Left lung (tissue), 10 donors: ENCODE data around the gene SOX12. TPM values are rescaled to one million over a fixed set of nuclear protein-coding genes. Genes with fewer than 3 reads are reported as not detected.

ENCODE experiments used
- ATAC-seq: fragments of 200-7000 bp; cut with Tn5 transposase; one replicate; pipeline ENCODE4 v1.9.1; 2020; ENCODE audit warnings: moderate library complexity
- DNase-seq, 4 donors: peaks; one replicate each; pipeline ENCODE4 v3.0.0-alpha.2; 2013 to 2020
- H3K27ac ChIP-seq, 2 donors: fragments of 200-600 bp; sonication (generic) in 1 of 2; one replicate each; pipeline versions ENCODE4 v1.5.0 to v1.8.0; 2020 to 2021
- H3K27me3 ChIP-seq, 2 donors: fragments of 200-600 bp; sonication (generic) in 1 of 2; one replicate each; pipeline versions ENCODE4 v1.5.0 to v1.8.0; 2020 to 2021
- H3K36me3 ChIP-seq, 2 donors: fragments of 200-600 bp; sonication (generic) in 1 of 2; one replicate each; pipeline versions ENCODE4 v1.5.0 to v1.8.0; 2020 to 2021
- H3K4me1 ChIP-seq, 2 donors: fragments of 200-600 bp; one replicate each; pipeline ENCODE4 v1.8.0; 2021
- H3K4me3 ChIP-seq, 2 donors: fragments of 200-600 bp; sonication (generic) in 1 of 2; one replicate each; pipeline versions ENCODE4 v1.5.0 to v1.8.0; 2020 to 2021; ENCODE audit warnings: mild to moderate bottlenecking in 1 of 2
- H3K9me3 ChIP-seq, 2 donors: fragments of 200-600 bp; sonication (generic) in 1 of 2; one replicate each; pipeline versions ENCODE4 v1.5.0 to v1.8.0; 2020 to 2021
- CTCF ChIP-seq, 2 donors: fragments of 200-600 bp; sonication (generic) in 1 of 2; IDR thresholded peaks; one replicate each; pipeline versions ENCODE4 v1.5.0 to v1.8.0; 2021; ENCODE audit warnings: antibody characterized with exemption in 2 of 2
- intact Hi-C, 2 donors: fragments of 100-400 bp; cut with DNase I; formaldehyde crosslinking; loops; one replicate each; pipeline versions ENCODE4 v1.11.2 to v1.14.2; 2022
- polyA plus RNA-seq, 6 donors: library from polyadenylated mRNA; unstranded; fragments of 120-200 nt; gene quantifications; one replicate each; pipeline ENCODE4 v1.2.1, GENCODE V29; 2013; ENCODE audit not compliant: insufficient read length in 6 of 6
- total RNA-seq, 2 donors: library from RNA; stranded (reverse); fragmentation: NEBNext Ultra II Directional; extraction: Animal tissue kit (Norgen Biotek cat#: 25700); gene quantifications; one replicate each; pipeline ENCODE4 v1.2.1, GENCODE V29; 2021
- donor health status: DM: no; HTN: yes; CAD: no.
- donor health status: DM: no; HTN: no; CAD: no.

The SOX12 gene
- total and polyA plus RNA-seq, 8 donors = 14.0 to 39.3 (median 30.6) TPM

- no peak overlapping the region for H3K27ac ChIP-seq
- peaks cover 0 to 22% of the 10 kb centered on the region in 2 donors for H3K4me1 ChIP-seq
- intact Hi-C loops = no loop called here
- no peak for ATAC-seq
- H3K27me3 ChIP-seq = no peaks in the 10 kb centered on the region
- DNase-seq = no peak
- H3K4me3 ChIP-seq = no peak overlapping the region
- no peak for TF ChIP-seq CTCF (IDR thresholded peaks at IDR 0.05)
- H3K36me3 ChIP-seq = no peaks in the 10 kb centered on the region
- H3K9me3 ChIP-seq = no peaks in the 10 kb centered on the region
These were observed 13.7 kb upstream of the SOX12 start for GRCh38 chr20:311609-312008.

- Histone ChIP-seq H3K9me3 (no peaks in the 10 kb centered on the region), H3K27me3 (no peaks in the 10 kb centered on the region), H3K4me3 (no peak overlapping the region), H3K4me1 (peaks cover 0 to 22% of the 10 kb centered on the region in 2 donors), H3K27ac (no peak overlapping the region), H3K36me3 (no peaks in the 10 kb centered on the region)
- no peak for TF ChIP-seq CTCF (IDR thresholded peaks at IDR 0.05)
- no peak for DNase-seq
- intact Hi-C loops = no loop called here
- no peak for ATAC-seq
These were observed 13.3 kb upstream of the SOX12 start for GRCh38 chr20:312067-312466.

GRCh38 chr20:312866-313265, 12.5 kb upstream of the SOX12 start:
- no peaks in the 10 kb centered on the region for H3K36me3 ChIP-seq
- peaks cover 0 to 22% of the 10 kb centered on the region in 2 donors for H3K4me1 ChIP-seq
- no peak overlapping the region for H3K4me3 ChIP-seq
- intact Hi-C loops = no loop called here
- H3K27me3 ChIP-seq = no peaks in the 10 kb centered on the region
- ATAC-seq (no peak), DNase-seq (no peak)
- H3K27ac ChIP-seq = no peak overlapping the region
- H3K9me3 ChIP-seq = no peaks in the 10 kb centered on the region
- no peak for TF ChIP-seq CTCF (IDR thresholded peaks at IDR 0.05)

- ATAC-seq (no peak), DNase-seq (no peak)
- H3K9me3 ChIP-seq = no peaks in the 10 kb centered on the region
- no peak for TF ChIP-seq CTCF (IDR thresholded peaks at IDR 0.05)
- H3K27ac ChIP-seq = no peak overlapping the region
- intact Hi-C loops = no loop called here
- H3K4me3 ChIP-seq = no peak overlapping the region
- no peaks in the 10 kb centered on the region for H3K27me3 ChIP-seq
- peaks cover 0 to 22% of the 10 kb centered on the region in 2 donors for H3K4me1 ChIP-seq
- no peaks in the 10 kb centered on the region for H3K36me3 ChIP-seq
These were observed 11.9 kb upstream of the SOX12 start for GRCh38 chr20:313402-313801.

GRCh38 chr20:313948-314347, 11.4 kb upstream of the SOX12 start:
- Histone ChIP-seq H3K36me3 (no peaks in the 10 kb centered on the region), H3K27me3 (no peaks in the 10 kb centered on the region), H3K4me3 (no peak overlapping the region), H3K4me1 (peaks cover 0 to 18% of the 10 kb centered on the region in 2 donors), H3K27ac (no peak overlapping the region), H3K9me3 (no peaks in the 10 kb centered on the region)
- intact Hi-C loops = no loop called here
- DNase-seq (no peak), ATAC-seq (no peak)
- TF ChIP-seq CTCF (IDR thresholded peaks at IDR 0.05) = no peak
